ENCODE data around the gene AZU1.

- TF ChIP-seq ELF1 (IDR thresholded peaks at IDR 0.05; ENCODE audit: borderline replicate concordance, low read depth) (no peak), POLR2A (IDR thresholded peaks at IDR 0.05; ENCODE audit: borderline replicate concordance, extremely low read depth, insufficient read depth, insufficient read length) (no peak), CEBPB (IDR thresholded peaks at IDR 0.05; ENCODE audit: low read depth) (no peak), EZH2 (IDR thresholded peaks at IDR 0.05) (no peak), POLR2AphosphoS5 (IDR thresholded peaks at IDR 0.05; ENCODE audit: low read depth, low read length) (no peak), EZH2phosphoT487 (IDR thresholded peaks at IDR 0.05; ENCODE audit: borderline replicate concordance) (no peak), SP1 (IDR thresholded peaks at IDR 0.05; ENCODE audit: low read depth) (no peak), SIN3A (IDR thresholded peaks at IDR 0.05; ENCODE audit: low read depth) (no peak)
- TF ChIP-seq, protein P1, sequence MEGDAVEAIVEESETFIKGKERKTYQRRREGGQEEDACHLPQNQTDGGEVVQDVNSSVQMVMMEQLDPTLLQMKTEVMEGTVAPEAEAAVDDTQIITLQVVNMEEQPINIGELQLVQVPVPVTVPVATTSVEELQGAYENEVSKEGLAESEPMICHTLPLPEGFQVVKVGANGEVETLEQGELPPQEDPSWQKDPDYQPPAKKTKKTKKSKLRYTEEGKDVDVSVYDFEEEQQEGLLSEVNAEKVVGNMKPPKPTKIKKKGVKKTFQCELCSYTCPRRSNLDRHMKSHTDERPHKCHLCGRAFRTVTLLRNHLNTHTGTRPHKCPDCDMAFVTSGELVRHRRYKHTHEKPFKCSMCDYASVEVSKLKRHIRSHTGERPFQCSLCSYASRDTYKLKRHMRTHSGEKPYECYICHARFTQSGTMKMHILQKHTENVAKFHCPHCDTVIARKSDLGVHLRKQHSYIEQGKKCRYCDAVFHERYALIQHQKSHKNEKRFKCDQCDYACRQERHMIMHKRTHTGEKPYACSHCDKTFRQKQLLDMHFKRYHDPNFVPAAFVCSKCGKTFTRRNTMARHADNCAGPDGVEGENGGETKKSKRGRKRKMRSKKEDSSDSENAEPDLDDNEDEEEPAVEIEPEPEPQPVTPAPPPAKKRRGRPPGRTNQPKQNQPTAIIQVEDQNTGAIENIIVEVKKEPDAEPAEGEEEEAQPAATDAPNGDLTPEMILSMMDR (IDR thresholded peaks at IDR 0.05 in 2 of 3, conservative IDR thresholded peaks at IDR 0.05 in 1 of 3; ENCODE audit: borderline replicate concordance in 1 of 3, insufficient read depth in 1 of 3, low read depth in 2 of 3, low read length in 2 of 3): no peak
- TF ChIP-seq, protein P2, sequence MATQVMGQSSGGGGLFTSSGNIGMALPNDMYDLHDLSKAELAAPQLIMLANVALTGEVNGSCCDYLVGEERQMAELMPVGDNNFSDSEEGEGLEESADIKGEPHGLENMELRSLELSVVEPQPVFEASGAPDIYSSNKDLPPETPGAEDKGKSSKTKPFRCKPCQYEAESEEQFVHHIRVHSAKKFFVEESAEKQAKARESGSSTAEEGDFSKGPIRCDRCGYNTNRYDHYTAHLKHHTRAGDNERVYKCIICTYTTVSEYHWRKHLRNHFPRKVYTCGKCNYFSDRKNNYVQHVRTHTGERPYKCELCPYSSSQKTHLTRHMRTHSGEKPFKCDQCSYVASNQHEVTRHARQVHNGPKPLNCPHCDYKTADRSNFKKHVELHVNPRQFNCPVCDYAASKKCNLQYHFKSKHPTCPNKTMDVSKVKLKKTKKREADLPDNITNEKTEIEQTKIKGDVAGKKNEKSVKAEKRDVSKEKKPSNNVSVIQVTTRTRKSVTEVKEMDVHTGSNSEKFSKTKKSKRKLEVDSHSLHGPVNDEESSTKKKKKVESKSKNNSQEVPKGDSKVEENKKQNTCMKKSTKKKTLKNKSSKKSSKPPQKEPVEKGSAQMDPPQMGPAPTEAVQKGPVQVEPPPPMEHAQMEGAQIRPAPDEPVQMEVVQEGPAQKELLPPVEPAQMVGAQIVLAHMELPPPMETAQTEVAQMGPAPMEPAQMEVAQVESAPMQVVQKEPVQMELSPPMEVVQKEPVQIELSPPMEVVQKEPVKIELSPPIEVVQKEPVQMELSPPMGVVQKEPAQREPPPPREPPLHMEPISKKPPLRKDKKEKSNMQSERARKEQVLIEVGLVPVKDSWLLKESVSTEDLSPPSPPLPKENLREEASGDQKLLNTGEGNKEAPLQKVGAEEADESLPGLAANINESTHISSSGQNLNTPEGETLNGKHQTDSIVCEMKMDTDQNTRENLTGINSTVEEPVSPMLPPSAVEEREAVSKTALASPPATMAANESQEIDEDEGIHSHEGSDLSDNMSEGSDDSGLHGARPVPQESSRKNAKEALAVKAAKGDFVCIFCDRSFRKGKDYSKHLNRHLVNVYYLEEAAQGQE (IDR thresholded peaks at IDR 0.05; ENCODE audit: low read depth): no peak
- TF ChIP-seq, protein P3, sequence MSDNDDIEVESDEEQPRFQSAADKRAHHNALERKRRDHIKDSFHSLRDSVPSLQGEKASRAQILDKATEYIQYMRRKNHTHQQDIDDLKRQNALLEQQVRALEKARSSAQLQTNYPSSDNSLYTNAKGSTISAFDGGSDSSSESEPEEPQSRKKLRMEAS (IDR thresholded peaks at IDR 0.05): no peak; the same call in 1 of the 2 replicates
Observed at GRCh38 chr19:782185-782877, 45.3 kb upstream of the AZU1 start.

Data from HCT116 (cell line).